Measurements from ENCODE around the gene DCP2.

Gene DCP2

GRCh38 chr5:112996830-112997374 lies 20.3 kb downstream of the DCP2 start (continued):
- TF ChIP-seq, protein P1, sequence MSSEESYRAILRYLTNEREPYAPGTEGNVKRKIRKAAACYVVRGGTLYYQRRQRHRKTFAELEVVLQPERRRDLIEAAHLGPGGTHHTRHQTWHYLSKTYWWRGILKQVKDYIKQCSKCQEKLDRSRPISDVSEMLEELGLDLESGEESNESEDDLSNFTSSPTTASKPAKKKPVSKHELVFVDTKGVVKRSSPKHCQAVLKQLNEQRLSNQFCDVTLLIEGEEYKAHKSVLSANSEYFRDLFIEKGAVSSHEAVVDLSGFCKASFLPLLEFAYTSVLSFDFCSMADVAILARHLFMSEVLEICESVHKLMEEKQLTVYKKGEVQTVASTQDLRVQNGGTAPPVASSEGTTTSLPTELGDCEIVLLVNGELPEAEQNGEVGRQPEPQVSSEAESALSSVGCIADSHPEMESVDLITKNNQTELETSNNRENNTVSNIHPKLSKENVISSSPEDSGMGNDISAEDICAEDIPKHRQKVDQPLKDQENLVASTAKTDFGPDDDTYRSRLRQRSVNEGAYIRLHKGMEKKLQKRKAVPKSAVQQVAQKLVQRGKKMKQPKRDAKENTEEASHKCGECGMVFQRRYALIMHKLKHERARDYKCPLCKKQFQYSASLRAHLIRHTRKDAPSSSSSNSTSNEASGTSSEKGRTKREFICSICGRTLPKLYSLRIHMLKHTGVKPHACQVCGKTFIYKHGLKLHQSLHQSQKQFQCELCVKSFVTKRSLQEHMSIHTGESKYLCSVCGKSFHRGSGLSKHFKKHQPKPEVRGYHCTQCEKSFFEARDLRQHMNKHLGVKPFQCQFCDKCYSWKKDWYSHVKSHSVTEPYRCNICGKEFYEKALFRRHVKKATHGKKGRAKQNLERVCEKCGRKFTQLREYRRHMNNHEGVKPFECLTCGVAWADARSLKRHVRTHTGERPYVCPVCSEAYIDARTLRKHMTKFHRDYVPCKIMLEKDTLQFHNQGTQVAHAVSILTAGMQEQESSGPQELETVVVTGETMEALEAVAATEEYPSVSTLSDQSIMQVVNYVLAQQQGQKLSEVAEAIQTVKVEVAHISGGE (tag by site-specific recombination; conservative IDR thresholded peaks at IDR 0.05; ENCODE audit: low read depth), result no peak
- TF ChIP-seq ZNF37A (tag by site-specific recombination; IDR thresholded peaks at IDR 0.05), result no peak

- POLR2A ChIA-PET, result no interaction called here
- no peak overlapping the region for H3K4me3 ChIP-seq (ENCODE audit: low read depth, low read length)
- TF ChIP-seq ZNF433 (tag by site-specific recombination; IDR thresholded peaks at IDR 0.05; ENCODE audit: low read depth), result no peak
- no peak for TF ChIP-seq ZNF692 (tag by site-specific recombination; IDR thresholded peaks at IDR 0.05)
- TF ChIP-seq ZNF670 (tag by site-specific recombination; IDR thresholded peaks at IDR 0.05; ENCODE audit: low read depth), result no peak
- no peak for TF ChIP-seq ZNF24 (tag by site-specific recombination; IDR thresholded peaks at IDR 0.05)
- TF ChIP-seq ZNF600 (tag by site-specific recombination; IDR thresholded peaks at IDR 0.05), result no peak
- no peak for TF ChIP-seq ZNF624 (tag by site-specific recombination; IDR thresholded peaks at IDR 0.05)
- no peak for TF ChIP-seq ZNF335 (tag by site-specific recombination; conservative IDR thresholded peaks at IDR 0.05)
- TF ChIP-seq ZNF677 (tag by site-specific recombination; IDR thresholded peaks at IDR 0.05), result no peak
- TF ChIP-seq, protein P1 (tag by site-specific recombination; conservative IDR thresholded peaks at IDR 0.05; ENCODE audit: low read depth), result no peak
- TF ChIP-seq ELK4 (IDR thresholded peaks at IDR 0.05; ENCODE audit: borderline replicate concordance, low read depth, low read length), result no peak
- no peak for TF ChIP-seq ZBTB7A (tag by site-specific recombination; IDR thresholded peaks at IDR 0.05; ENCODE audit: low read depth)
- no peak for TF ChIP-seq ZNF311 (tag by site-specific recombination; IDR thresholded peaks at IDR 0.05; ENCODE audit: borderline replicate concordance)
- TF ChIP-seq ZNF157 (tag by site-specific recombination; IDR thresholded peaks at IDR 0.05), result no peak
- no peaks in the 10 kb centered on the region for H3K9me3 ChIP-seq (ENCODE audit: control insufficient read depth, insufficient read depth, low read depth, low read length)
- peaks cover 30 to 54% of the 10 kb centered on the region in 2 experiments for H3K36me3 ChIP-seq (ENCODE audit: control insufficient read depth in 2 of 2, insufficient read depth in 1 of 2, low read length in 2 of 2)
- H3K27ac ChIP-seq (ENCODE audit: extremely low read depth, low read depth, low read length), result no peak overlapping the region
- CTCF ChIA-PET, result interaction anchor here (0.6 to 4.7 kb wide), 5 partner anchors 63 to 608 kb away, joined by 3 to 58 read pairs (median 3); partner anchors contain the start of gene YTHDC2
- peaks cover 2% of the 10 kb centered on the region; the same call in 1 of the 2 replicates for H3K4me1 ChIP-seq (ENCODE audit: control insufficient read depth, insufficient read depth, low read length)
Measured at GRCh38 chr5:112998296-112998695, 21.7 kb downstream of the DCP2 start.

Data from HEK293 (cell line).